LNCaP clone FGC (cell line): ENCODE data around the gene EFCAB6.

Source experiments
- DNase-seq: peaks from one replicate; pipeline ENCODE4 v3.0.0-alpha.2; 2011; ENCODE audit warnings: low read depth
- H3K4me3 ChIP-seq: 2 replicates; pipeline ENCODE4 v1.5.1; 2011; ENCODE audit warnings: mild to moderate bottlenecking, low read depth, low read length, control low read depth
- TF ChIP-seq, protein P1 (sequence below): IDR thresholded peaks from 2 replicates; pipeline ENCODE4 v1.5.1; 2012; ENCODE audit warnings: mild to moderate bottlenecking; ENCODE audit not compliant: control insufficient read depth, insufficient read depth; ENCODE audit errors: extremely low read depth

EFCAB6 gene

DNA sequence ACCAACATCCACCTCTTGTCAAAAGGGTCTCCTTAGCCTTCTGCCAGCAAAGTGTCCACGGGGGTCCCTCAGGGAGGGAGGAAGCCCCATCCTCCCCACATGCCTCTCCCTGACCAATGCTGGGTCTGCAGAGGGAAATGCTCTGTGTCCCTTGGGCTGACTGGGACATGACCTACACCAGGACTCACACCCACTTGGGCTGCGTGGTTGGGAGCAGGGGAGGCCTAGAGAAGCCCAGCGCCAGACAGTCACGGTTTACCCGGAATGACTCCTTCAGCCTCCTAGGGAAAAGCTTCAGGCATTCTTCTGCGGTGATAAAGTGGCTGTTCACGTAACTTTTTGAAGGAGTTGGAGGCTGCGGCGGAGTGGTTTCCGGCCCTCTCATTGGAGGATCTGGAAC lies 180.3 kb downstream of the EFCAB6 start:
- TF ChIP-seq, protein P1, sequence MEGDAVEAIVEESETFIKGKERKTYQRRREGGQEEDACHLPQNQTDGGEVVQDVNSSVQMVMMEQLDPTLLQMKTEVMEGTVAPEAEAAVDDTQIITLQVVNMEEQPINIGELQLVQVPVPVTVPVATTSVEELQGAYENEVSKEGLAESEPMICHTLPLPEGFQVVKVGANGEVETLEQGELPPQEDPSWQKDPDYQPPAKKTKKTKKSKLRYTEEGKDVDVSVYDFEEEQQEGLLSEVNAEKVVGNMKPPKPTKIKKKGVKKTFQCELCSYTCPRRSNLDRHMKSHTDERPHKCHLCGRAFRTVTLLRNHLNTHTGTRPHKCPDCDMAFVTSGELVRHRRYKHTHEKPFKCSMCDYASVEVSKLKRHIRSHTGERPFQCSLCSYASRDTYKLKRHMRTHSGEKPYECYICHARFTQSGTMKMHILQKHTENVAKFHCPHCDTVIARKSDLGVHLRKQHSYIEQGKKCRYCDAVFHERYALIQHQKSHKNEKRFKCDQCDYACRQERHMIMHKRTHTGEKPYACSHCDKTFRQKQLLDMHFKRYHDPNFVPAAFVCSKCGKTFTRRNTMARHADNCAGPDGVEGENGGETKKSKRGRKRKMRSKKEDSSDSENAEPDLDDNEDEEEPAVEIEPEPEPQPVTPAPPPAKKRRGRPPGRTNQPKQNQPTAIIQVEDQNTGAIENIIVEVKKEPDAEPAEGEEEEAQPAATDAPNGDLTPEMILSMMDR: no peak
- no peak for DNase-seq
- no peak overlapping the region for H3K4me3 ChIP-seq

DNA sequence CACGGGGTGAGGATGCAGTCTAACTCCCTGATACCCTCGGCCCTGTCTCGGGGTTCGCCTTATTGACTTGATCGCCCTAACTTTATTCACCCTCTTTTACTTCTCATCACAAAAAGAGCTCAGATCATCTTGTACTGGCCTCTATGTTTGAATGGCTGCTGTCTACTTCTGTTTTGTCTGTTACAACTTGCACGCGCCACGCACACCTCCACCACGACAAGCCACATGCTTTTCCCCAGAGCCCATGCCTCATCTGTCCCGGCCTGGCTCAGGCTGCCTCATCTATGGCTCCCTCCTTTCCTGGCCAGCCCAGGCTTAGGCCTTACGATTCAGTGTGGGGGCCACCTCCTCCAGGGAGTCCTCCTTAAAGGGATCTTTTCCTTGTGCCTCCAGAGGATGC lies 180.9 kb downstream of the EFCAB6 start:
- TF ChIP-seq, protein P1: no peak
- no peak for DNase-seq
- H3K4me3 ChIP-seq: no peak overlapping the region

DNA sequence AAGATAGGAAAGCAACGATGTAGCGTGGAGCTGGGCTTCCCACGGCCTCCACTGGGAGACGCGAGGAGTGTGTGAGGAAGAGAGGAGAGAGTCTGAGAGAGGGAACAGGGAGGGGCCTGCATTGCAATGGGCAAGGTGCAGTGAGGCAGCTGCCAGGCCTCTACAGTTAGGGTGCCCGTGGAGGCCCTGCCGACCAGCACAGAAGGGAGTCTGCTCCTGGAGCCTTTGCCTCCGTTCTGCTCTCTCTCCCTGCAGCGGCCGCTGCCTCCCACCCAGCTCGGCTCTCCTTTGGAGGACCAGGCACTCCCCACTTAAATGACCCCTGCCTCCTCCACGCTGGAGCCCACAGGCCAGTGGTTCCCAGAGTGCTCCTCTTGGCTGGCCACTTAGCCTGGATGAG lies 181.7 kb downstream of the EFCAB6 start:
- H3K4me3 ChIP-seq: no peak overlapping the region
- TF ChIP-seq, protein P1: no peak
- no peak for DNase-seq

DNA sequence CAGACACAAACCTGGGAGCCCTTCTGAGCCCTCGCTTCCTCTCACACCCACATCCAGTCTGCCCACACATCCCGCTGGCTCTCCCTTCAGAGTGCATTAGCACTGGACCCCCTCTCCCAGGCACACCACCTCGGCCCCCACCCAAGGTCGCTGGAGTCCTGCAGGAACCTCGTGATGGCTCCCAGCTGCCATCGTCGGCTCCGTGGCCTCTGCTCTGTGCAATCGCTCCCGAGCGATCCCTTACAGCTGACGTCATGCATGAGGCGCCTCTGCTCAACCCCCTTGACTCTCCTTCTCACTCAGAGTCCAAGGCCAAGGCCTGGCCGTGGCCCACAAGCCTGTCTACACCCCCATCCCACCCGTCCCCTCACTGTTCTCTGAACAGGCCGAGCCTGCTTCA lies 183.9 kb downstream of the EFCAB6 start:
- H3K4me3 ChIP-seq: no peak overlapping the region
- DNase-seq: no peak
- TF ChIP-seq, protein P1: no peak

DNA sequence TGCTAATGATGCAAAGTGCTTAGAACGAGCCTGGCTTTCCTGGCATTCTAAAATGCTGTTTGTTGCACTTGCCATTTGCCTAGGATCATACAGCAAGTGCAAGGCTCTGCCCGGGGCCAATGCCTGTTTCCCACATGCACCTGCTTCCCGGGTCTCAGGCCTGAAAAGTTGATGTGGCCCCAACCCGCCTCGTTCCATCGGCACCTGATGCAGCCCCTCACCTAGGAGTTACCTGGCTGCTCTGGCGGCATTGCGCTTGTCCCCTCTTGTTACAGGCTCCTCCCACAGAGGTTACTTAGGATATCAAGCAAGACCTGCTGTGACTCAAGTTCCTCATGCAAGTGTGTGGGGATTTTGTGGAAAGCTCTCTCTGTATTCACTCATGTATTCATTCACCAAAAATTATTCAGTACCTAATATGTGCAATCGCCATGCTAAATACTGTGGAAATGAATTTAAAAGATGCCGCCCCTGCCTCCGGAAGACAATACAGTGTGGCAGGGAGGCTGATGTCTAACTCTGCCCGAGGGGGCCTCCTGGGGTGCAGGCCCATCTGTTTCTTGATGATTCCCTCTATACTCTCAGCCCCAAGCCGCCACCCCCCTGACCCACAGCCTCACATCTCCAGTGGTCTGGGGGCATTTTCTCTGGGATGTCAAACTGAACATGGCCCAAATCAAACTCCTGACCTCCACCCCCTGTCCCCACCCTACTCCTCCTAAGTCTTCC lies 184.5 kb downstream of the EFCAB6 start:
- TF ChIP-seq, protein P1: no peak
- no peak for DNase-seq

DNA sequence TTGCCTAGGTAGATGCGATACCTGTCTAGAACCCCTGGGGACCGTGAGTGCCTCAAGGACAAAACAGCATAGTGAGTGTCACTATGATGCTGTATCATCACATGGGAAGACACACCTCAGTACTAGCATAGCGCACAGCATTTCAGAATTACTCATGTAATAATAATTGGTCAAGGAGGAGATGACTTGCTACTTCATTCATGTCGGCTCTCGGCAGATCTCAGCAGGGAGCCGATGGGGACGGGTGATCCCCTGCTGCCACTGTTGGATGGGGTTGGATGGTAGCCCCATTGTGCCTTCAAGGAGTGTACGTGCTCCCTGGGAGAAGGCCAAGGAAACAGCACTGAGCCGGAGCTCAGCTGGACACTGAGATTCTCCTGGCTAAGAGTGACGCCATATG lies 186.9 kb downstream of the EFCAB6 start:
- TF ChIP-seq, protein P1: no peak

More for the DNA sequence above, 184.5 kb downstream of the EFCAB6 start:
- H3K4me3 ChIP-seq: no peak overlapping the region

DNA sequence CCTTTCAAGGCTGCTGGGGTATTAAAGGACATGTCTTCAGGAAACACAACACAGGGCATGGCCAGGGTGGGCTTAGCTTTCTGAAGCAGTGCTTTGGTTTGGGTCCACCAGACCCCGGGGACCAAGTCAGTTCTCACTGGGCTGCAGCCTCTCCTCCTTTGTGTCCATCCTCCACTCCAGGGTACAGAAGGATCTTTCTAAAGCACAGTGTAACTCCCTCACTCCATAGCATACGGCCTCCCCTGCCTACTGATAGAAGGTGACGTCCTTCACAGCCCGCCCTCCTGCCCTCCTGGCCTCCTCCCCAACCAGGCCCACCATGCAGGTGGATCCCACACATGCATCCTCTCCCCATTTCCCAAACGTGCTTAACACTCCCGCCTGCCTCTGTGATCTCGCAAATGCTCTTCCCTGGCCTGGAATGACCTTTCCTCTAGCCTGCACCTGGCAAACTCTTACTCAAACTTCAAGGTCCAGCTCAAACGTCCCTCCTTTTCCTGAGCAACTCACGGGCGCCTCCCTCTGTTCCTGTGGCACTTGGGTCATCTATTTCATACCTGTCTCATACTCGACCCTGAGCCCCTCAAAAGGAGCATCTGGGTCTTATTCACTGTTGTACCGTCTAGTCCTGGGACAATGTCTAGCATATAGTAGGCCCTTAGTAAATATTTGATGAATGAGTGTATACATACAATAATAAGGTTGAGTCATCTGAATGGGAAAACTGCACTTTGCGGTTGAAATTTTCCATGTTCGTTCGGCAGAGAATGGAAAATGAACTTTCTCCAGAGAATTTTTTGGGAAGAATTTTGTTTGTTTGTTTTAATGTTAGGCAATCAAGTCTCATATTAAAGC lies 187.7 kb downstream of the EFCAB6 start:
- TF ChIP-seq, protein P1: no peak
- no peak overlapping the region for H3K4me3 ChIP-seq
- DNase-seq: no peak

More for the DNA sequence above, 186.9 kb downstream of the EFCAB6 start:
- H3K4me3 ChIP-seq: no peak overlapping the region
- DNase-seq: no peak
